DOHH2 (cell line): Measurements from ENCODE around the gene FOXN3.

Experiments
- H3F3A ChIP-seq: fragments of 200-600 bp; sonication (generic), shearing (Covaris generic); 2 replicates; pipeline ENCODE4 v1.6.0; 2016; ENCODE audit warnings: antibody characterized with exemption, mild to moderate bottlenecking; ENCODE audit not compliant: control insufficient read depth, insufficient read depth
- H3K27ac ChIP-seq: fragments of 200-600 bp; sonication (generic); 2 replicates; pipeline ENCODE4 v1.5.1; 2014; ENCODE audit warnings: low read depth, mild to moderate bottlenecking, low read length, moderate library complexity
- H3K27me3 ChIP-seq: fragments of 200-600 bp; sonication (generic); 2 replicates; pipeline ENCODE4 v1.6.1; 2014; ENCODE audit warnings: mild to moderate bottlenecking, low read length, mixed read lengths; ENCODE audit not compliant: control insufficient read depth
- H3K36me3 ChIP-seq: fragments of 200-600 bp; sonication (generic); 2 replicates; pipeline ENCODE4 v1.6.1; 2014; ENCODE audit warnings: mild to moderate bottlenecking, low read length, moderate library complexity, mixed read lengths; ENCODE audit not compliant: control insufficient read depth
- H3K4me1 ChIP-seq: fragments of 200-600 bp; sonication (generic); 2 replicates; pipeline ENCODE4 v1.6.1; 2014; ENCODE audit warnings: mild to moderate bottlenecking, low read length, mixed read lengths; ENCODE audit not compliant: control insufficient read depth
- H3K4me2 ChIP-seq: fragments of 200-600 bp; sonication (generic); 2 replicates; pipeline ENCODE4 v1.6.0; 2014; ENCODE audit warnings: mild to moderate bottlenecking, low read length, moderate library complexity
- H3K4me3 ChIP-seq: fragments of 200-600 bp; sonication (generic); 2 replicates; pipeline ENCODE4 v1.5.1; 2014; ENCODE audit warnings: mild to moderate bottlenecking, low read length, mixed read lengths
- H3K79me2 ChIP-seq: fragments of 200-600 bp; sonication (generic); 2 replicates; pipeline ENCODE4 v1.6.1; 2014; ENCODE audit warnings: mild to moderate bottlenecking, low read length, mixed read lengths; ENCODE audit not compliant: control insufficient read depth
- H3K9me2 ChIP-seq: fragments of 200-600 bp; sonication (generic); replicated peaks from 2 replicates; pipeline ENCODE4 v1.6.1; 2014; ENCODE audit warnings: mild to moderate bottlenecking, low read length, mixed read lengths; ENCODE audit not compliant: control insufficient read depth
- H3K9me3 ChIP-seq: fragments of 200-600 bp; sonication (generic); 2 replicates; pipeline ENCODE4 v1.6.1; 2014; ENCODE audit warnings: antibody characterized with exemption, low read length, mixed read lengths; ENCODE audit not compliant: control insufficient read depth, insufficient read depth
- H4K20me1 ChIP-seq: fragments of 200-600 bp; sonication (generic); 2 replicates; pipeline ENCODE4 v1.6.0; 2014; ENCODE audit warnings: low read depth, mild to moderate bottlenecking, antibody characterized with exemption, low read length, moderate library complexity; ENCODE audit not compliant: control insufficient read depth, insufficient read depth
- EZH2phosphoT487 ChIP-seq: fragments of 200-600 bp; sonication (generic); IDR thresholded peaks from 2 replicates; pipeline ENCODE4 v1.6.1; 2017; ENCODE audit warnings: borderline replicate concordance, mild to moderate bottlenecking, antibody characterized with exemption, low read length, moderate library complexity, mixed read lengths
- TF ChIP-seq, protein P1 (sequence below): fragments of 200-600 bp; sonication (generic); IDR thresholded peaks from one replicate; pipeline ENCODE4 v1.5.1; 2014; ENCODE audit warnings: antibody characterized with exemption, mild to moderate bottlenecking, low read depth, low read length; ENCODE audit not compliant: poor library complexity, severe bottlenecking

The FOXN3 gene

DNA sequence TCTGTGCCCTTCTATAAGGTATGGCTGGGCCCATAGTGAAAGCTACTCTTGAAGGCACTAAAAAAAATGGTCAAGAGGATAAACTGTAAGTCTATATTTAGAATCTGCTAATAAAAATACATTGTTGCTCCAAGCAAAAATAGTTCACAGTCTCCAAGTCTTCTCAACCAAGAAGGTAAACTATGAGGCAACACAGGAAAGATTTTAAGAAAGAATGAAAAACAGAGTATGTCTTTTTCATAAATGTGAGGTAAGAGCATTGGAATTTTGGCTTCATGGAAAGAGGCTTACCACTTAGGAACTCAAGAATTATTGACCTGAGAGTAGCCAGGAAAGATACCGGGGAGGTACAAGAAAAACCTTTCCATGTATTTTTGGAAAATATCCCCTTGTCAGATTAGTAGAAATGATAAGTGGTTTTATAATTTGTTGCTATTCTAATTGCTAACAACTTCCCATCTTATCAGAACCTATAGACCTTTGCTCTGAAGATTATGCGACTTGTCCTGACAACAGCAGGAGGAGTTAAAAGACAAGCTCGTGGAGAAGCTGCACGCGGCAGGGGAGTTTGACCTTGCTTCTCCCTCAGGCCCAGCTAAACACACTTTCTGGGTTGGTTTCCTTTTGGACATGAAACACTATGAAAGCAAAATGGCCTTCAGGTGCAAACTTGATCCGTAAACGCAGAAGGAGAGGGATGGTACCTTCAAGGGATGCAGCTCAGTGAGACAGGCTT lies 238.1 kb downstream of the FOXN3 start:
- H3K9me2 ChIP-seq = no peaks in the 10 kb centered on the region
- H3K27me3 ChIP-seq = no peaks in the 10 kb centered on the region
- H3K36me3 ChIP-seq = no peaks in the 10 kb centered on the region
- no peaks in the 10 kb centered on the region for H3F3A ChIP-seq
- no peak overlapping the region for H3K27ac ChIP-seq
- H3K9me3 ChIP-seq = no peaks in the 10 kb centered on the region
- TF ChIP-seq EZH2phosphoT487 = no peak
- TF ChIP-seq, protein P1, sequence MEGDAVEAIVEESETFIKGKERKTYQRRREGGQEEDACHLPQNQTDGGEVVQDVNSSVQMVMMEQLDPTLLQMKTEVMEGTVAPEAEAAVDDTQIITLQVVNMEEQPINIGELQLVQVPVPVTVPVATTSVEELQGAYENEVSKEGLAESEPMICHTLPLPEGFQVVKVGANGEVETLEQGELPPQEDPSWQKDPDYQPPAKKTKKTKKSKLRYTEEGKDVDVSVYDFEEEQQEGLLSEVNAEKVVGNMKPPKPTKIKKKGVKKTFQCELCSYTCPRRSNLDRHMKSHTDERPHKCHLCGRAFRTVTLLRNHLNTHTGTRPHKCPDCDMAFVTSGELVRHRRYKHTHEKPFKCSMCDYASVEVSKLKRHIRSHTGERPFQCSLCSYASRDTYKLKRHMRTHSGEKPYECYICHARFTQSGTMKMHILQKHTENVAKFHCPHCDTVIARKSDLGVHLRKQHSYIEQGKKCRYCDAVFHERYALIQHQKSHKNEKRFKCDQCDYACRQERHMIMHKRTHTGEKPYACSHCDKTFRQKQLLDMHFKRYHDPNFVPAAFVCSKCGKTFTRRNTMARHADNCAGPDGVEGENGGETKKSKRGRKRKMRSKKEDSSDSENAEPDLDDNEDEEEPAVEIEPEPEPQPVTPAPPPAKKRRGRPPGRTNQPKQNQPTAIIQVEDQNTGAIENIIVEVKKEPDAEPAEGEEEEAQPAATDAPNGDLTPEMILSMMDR = no peak
- no peak overlapping the region for H3K4me2 ChIP-seq
- no peak overlapping the region for H3K4me3 ChIP-seq
- H3K79me2 ChIP-seq = no peaks in the 10 kb centered on the region
- H3K4me1 ChIP-seq = peaks cover 10% of the 10 kb centered on the region
- no peaks in the 10 kb centered on the region for H4K20me1 ChIP-seq

DNA sequence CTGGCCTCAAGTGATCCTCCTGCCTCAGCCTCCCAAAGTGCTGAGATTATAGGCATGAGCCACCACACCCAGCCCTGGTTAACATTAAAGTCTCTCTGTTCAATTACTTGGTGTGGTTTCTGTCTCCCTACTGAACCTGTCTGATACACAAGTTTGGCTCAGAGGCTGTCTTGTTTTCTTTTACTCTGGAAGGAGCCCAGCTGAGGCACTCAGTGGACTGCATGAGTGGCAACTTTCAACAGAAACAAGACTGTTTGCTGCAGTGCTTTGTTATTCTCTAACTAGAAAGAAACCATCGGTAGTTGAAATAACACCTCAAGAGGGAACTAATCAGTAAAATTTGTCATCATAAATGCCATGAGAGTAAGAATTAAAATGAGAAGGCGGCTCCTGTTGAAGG lies 238.7 kb downstream of the FOXN3 start:
- Histone ChIP-seq H3K4me2 (no peak overlapping the region), H3K4me1 (peaks cover 10% of the 10 kb centered on the region), H3F3A (no peaks in the 10 kb centered on the region), H3K9me3 (no peaks in the 10 kb centered on the region), H3K36me3 (no peaks in the 10 kb centered on the region), H3K9me2 (no peaks in the 10 kb centered on the region), H3K4me3 (no peak overlapping the region), H3K27ac (no peak overlapping the region), H4K20me1 (no peaks in the 10 kb centered on the region), H3K79me2 (no peaks in the 10 kb centered on the region), H3K27me3 (no peaks in the 10 kb centered on the region)
- TF ChIP-seq, protein P1 = no peak
- no peak for TF ChIP-seq EZH2phosphoT487

DNA sequence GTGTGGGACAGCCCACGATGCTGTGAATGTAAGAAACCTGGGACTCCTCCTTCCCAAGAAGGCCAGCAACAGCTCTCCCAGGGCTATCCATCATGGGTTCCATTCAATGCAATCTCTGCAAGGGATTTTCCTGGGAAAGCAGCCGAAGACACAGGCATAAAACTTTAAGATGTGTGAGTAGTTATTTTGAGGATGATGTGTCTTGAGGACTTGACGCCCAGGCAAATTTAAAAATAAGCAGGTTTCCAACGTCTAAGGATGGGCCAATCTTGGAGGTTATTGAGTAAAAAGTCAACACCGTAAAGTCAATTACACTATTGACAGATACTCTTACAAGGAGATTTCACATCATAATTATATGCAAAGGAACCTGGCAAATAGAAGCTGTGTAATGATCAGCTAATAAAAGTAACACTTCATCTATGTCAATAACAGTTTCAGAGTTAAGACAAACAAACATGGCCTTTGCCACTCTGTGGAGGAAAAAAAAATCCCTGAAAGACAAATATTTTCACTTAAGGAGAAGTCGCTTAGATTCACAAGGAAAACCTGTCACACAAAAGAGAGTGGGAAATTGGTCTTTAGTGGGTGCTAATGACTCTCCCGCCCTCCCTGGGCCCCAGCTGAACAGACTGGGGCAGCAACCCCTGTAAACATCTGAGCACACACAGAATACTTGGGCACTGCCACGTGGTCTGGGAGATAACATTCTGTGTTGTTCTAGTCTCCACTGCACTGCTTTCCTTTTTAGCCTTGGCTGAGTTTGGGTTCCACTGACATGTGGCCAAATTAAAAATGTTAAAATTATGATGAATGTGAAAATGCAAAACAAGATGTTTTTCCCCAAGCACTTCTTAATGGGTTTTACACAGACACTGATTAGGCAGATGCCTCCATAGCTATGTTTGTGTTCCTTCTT lies 240.9 kb downstream of the FOXN3 start:
- no peak overlapping the region for H3K27ac ChIP-seq
- H3K4me3 ChIP-seq = no peak overlapping the region
- no peaks in the 10 kb centered on the region for H3K36me3 ChIP-seq
- TF ChIP-seq EZH2phosphoT487 = no peak
- no peaks in the 10 kb centered on the region for H4K20me1 ChIP-seq
- H3K27me3 ChIP-seq = no peaks in the 10 kb centered on the region
- H3K9me3 ChIP-seq = no peaks in the 10 kb centered on the region
- H3F3A ChIP-seq = no peaks in the 10 kb centered on the region
- no peaks in the 10 kb centered on the region for H3K9me2 ChIP-seq
- H3K4me1 ChIP-seq = peaks cover 10% of the 10 kb centered on the region
- no peak overlapping the region for H3K4me2 ChIP-seq
- H3K79me2 ChIP-seq = no peaks in the 10 kb centered on the region

DNA sequence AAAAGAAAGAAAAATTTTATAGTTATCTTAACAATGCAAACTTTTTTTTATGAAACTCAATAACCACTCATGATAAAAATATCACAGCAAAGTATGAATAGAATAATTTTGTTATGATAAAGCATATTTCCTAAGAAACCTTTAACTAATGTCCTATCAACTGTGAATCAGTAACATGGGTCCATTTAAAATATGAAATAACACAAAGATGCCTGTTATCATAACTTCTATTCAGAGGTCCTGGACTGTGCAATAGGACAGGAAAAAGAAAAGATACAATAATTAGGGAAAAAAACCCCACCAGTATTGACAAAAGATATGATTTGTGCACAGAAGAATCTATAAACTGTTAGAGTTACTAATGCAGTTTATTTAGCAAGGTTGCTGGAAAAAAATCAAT lies 245.4 kb downstream of the FOXN3 start:
- Histone ChIP-seq H3K36me3 (no peaks in the 10 kb centered on the region), H3K4me3 (no peak overlapping the region), H3K27me3 (no peaks in the 10 kb centered on the region), H3F3A (no peaks in the 10 kb centered on the region), H3K79me2 (no peaks in the 10 kb centered on the region), H3K4me1 (no peaks in the 10 kb centered on the region), H3K4me2 (no peak overlapping the region), H3K9me2 (no peaks in the 10 kb centered on the region), H3K27ac (no peak overlapping the region), H3K9me3 (no peaks in the 10 kb centered on the region), H4K20me1 (no peaks in the 10 kb centered on the region)
- TF ChIP-seq EZH2phosphoT487 = no peak
- TF ChIP-seq, protein P1 = no peak
